Activated CD8-positive, alpha-beta memory T cell treated with anti-CD3 and anti-CD28 coated beads, Interleukin-2, amount 50 U/mL, for 1 hour (primary cell): ENCODE measurements around the gene GCNA.
"Not testable (repeated sequence)": the region's sequence is repeated elsewhere in the genome, so short reads cannot be mapped to it uniquely, and the experiment has no call there.

ENCODE experiments used
- DNase-seq: peaks from one replicate; pipeline ENCODE4 v3.0.0-alpha.2; 2020; ENCODE audit errors: extremely low read depth

The GCNA gene

DNA sequence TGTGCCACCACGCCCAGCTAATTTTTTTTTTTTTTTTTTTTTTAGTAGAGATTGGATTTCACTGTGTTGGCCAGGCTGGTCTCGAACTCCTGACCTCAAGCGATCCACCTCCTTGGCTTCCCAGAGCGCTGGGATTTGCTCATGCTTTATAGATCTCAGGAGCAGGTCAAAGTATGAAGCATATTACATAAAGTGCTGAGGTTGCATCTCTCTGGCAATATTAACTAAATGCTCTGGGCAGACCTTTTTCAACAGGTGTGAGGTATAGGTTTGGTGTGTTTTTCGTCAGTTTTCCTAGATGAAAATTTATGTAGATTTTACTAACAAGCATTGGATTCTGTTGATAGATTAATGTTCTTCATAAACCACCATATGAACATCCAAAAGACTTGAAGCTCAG, 19.3 kb upstream of the GCNA start:
- DNase-seq = no peak

DNA sequence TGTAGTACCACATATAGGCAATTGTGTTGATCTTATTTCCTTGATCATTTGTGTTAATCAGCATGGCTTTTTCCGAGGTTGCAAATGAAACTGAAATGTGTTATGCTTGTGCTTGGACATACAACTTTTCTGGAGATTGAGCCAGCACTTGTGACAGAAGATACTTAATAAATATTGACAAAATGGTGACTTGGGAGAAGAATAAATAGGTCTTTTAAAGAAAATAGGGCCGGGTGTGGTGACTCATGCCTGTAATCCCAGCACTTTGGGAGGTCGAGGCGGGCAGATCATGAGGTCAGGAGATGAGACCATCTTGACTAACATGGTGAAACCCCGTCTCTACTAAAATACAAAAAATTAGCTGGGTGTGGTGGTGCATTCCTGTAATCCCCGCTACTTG, 18.5 kb upstream of the GCNA start:
- not testable (repeated sequence) for DNase-seq

DNA sequence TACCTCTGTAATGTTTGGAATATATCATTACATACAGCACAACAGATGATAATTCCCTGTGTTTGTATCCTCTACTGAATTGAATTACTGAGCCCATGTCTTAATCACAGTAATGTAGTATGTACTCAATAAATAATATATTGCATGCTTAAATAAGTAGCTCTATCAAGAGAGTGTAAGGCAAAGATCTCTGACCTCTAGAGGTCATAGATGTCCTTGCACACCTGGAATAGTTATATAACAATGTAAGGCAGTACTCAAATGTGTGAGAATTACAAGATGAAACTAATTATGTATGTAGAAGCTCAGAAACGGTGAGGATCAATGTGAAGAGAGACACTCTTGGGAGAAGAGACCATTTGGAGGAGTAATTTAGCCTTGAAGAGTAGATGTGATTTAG, 14.3 kb upstream of the GCNA start:
- DNase-seq = no peak

DNA sequence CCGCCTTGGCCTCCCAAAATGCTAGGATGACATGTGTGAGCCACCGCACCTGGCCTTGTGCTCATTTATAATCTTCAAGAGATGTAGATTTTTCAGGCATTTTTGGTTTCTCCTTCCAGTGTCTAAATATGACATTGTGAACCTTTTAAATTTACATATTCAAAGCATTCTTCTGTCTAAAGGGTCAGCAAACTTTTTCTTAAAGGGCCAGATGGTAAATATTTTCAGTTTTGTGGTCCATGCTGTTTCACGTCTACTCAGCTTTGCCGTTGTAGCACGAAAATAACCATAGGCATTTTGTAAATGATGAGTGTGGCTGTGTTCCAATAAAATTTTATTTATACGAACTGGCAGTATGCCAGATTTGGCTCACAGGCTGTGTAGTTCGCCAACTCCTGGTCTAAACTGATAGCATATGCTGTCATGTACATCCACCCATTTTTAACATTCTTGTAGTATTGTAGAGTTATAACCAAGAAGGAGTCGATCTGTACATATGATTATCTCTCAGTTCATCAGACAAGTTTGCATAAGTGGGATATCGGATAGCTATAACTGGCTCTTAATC, 12.7 kb upstream of the GCNA start:
- no peak for DNase-seq

DNA sequence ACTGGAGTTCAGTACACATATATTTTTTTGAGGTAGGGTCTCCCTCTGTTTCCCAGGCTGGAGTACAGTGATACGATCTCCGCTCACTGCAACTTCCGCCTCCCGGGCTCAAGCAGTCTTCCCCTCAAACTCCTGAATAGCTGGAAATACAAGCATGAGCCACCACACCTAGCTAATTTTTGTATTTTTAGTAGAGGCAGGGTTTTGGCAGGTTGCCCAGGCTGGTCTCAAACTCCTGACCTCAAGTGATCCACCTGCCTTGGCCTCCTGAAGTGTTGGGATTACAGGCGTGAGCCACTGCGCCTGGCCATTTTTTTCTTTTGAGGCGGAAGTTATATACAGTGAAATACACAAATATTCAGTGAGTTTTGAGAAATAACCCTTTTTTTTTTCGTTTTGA, 6.8 kb upstream of the GCNA start:
- not testable (repeated sequence) for DNase-seq

DNA sequence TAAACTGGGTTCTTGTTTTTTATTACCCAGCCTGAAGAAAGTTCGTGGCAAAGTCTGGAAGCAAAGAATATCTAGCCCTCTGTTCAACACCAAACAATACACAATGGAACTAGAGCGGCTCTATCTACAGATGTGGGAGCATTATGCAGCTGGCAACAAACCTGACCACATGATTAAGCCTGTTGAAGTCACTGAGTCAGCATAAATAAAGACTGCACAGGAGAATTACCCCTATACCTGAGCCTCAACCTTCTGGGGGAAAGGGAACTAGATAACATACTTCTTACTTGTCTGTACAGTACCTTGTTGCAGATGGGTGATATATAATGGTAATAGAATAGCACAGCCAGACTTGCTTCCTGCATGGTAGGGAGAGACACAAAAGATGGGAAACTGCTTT, 4.6 kb upstream of the GCNA start:
- DNase-seq = no peak

DNA sequence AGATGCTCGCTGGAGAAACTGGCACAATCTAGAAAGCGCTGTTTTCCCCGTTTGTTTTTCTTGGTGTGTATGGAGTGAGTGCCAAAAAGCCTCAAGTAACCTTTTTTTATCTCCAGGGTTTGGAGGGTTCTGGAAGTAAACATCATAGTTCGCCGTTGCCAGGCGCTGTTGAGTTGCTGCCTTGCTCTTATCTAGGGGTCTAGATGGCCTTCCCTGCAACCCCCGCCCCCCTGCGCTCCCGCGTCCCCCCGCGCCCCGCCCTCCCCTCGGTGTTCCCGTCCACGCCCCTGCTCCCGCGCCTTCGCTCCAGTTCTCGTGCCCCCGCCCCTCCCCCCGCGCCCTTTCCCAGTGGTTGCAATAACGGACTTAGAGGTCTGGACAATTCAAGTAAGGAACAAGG, 555 bp upstream of the GCNA start:
- DNase-seq = no peak

DNA sequence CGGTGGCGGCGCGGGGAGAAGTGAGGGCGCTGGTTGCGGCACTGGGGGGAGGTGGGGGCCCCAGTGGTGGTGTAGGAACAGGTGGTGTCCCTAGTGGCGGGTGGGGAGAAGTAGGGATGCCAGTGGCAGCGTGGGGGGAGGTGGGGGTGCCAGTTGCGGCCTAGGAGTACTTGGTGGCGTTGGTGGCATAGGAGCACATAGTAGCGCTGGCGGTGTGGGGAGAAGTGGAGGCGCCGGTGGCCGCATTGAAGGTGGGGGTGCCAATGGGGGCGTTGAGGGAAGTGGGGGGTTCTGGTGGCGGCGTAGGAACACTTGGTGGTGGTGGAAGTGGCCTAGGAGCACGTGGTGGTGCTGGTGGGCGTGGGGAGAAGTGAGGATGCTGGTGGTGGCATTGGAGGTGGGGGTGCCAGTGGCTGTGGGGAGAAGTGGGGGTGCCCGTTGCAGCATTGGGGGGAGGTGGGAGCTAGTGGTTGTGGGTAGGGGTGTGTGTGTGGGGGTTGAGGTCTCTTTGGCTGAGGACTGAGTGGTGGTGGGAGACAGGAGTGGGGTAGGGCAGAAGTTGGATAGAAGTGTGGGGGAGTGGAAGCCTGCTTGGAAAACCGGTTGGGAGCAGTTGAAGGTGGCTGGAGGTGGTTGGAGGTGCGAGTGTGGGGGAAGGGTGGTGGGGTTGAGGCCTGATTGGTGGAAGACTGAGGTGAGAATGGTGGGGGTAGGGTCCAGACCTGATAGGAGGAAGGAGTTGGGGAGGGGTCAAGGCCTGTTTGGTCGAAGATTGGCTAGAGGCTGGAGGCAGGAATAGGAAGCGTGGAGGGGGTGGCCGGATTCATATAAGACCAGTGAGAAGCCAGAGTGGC, 1.1 kb downstream of the GCNA start:
- DNase-seq = no peak

DNA sequence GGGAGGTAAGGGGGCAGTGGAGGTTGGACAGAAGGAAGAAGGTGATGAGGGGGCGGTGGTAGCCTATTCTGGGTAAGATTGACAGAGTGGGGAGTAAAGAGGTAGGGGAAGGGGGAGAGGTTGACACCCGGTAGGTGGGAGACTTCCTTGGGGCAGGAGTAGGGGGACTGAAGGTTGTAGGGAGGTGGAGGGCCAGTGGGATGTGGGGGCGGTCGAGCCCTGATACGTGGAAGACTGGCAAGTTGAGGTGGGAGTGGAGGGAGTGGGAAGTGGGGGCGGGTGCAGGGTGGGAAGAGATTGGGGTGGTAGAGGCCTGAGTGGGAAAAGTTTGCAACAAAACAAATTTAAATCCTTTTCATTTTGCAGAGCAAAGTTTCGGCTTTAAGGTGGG, 1.7 kb downstream of the GCNA start:
- DNase-seq = no peak

DNA sequence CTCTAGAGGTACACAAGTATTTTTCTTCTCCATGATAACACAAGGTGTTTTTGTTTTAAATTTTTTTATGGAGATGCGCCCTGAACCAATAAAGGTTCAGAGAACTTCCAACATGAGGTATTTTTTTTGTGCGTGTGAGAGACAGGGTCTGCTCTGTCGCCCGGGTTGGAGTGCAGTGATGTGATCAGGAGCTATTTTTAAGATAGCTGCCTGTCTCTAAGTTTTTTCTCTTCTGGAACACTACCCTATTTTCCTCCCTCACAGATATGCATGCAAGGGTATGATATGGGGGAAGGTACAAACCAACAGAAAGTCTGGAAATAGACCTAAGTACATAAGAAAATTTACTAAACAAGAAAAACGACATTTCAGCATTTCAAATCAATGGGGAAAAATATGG, 3.0 kb downstream of the GCNA start:
- no peak for DNase-seq

DNA sequence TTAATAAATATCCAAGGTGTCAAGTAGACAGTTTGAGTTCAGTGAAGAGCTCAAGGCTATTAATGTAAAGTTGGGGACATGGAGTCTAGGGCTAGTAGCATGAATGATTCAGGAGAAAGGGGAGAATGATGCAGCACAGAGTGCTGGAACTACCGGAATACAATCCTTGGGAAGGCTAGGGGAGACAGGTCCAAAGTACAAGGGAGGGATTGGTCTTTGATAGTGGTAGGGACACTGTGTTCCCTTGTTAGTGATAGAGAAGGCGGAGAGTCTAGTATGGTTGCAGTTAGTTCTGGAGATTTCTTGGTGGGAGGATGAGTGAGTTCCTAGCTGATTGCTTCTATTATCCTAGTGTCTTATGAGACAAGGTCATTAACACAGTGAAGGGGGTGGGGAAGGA, 8.7 kb downstream of the GCNA start:
- DNase-seq = no peak

DNA sequence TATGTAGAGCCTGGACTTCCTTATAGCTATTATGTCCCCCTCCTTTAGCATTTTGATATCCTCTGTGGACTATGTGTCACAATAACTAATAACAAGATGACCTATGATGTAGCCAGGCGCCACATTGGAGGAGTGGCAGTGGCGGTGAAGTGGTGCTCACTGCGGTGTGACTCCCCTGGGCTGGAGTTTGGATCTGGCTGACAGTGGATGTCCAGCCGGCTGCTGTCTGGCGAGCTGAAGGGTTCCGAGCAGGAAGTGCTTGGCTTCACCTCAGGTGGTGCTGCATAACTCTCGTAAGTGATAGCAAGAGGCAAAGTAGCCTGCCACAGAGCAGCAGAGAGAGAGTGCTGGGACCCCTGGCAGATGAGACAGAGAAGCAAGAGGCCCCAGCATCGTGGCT, 15.0 kb downstream of the GCNA start:
- not testable (repeated sequence) for DNase-seq

DNA sequence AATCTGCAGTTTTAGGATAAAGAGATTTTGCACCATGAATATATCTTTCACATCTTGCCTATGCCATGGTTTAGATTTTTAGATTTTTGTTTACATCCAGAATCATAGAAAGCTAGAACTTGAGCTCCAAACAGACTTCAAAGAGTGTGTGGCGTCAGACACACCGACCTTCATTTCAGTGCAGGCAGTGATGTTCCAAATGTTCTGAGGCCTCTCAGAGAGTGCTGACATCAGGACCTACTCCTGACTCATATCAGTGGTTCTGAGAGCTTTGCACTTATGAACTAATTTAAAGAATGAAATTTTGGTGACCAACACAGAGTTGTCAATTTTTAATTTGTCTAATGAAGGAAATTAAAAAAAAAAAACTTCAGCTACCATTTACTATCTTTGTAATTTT, 21.7 kb downstream of the GCNA start:
- DNase-seq = no peak

DNA sequence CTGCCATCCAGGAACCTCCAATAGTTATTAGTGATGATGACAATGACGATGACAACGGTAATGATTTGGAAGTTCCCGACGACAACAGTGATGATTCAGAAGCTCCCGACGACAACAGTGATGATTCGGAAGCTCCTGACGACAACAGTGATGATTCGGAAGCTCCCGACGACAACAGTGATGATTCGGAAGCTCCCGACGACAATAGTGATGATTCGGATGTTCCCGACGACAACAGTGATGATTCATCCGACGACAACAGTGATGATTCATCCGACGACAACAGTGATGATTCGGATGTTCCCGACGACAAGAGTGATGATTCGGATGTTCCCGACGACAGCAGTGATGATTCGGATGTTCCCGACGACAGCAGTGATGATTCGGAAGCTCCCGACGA, 25.4 kb downstream of the GCNA start:
- DNase-seq = no peak

DNA sequence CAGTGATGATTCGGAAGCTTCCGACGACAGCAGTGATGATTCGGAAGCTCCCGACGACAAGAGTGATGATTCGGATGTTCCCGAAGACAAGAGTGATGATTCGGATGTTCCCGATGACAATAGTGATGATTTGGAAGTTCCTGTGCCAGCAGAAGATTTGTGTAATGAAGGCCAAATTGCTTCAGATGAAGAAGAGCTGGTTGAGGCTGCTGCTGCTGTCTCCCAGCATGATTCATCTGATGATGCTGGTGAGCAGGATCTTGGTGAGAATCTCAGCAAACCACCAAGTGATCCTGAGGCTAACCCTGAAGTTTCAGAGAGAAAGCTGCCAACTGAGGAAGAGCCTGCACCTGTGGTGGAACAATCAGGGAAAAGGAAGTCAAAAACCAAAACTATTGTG, 25.9 kb downstream of the GCNA start:
- DNase-seq = no peak

DNA sequence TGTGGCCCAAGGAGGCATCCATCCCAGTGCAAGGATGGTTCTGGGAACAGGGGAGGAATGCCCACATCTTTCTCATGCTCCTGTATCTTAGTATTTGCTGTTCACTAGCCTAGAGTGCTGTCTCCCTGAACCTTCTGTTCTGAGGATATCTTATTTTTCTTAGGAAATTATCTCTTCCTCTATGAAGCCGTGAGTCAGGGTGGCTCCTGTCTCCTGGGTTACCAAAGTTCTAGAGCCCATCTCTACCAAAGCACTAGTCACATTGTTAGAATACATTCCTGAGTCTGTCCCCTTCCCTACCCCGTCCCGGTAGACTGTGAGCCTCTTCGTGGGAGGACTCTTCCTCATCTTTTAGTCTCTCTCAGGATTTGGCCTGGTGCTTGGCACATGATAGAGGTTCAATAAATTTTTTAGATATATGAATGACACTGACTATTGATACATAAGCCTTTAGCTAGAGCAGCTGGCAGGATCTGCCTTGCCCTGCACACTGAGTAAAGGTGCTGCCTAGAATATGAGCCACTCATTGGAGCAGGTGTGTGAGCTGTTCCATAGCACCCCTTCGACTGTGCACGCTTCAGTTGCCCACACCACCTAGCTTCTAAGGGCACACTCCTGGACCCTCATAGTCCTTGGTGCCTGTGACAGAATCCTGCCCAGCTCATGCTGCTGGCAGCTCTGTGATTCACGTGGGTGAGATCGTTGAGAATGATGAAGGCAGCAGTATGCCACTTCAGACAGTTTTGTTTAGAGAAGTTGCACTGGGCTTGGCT, 26.7 kb downstream of the GCNA start:
- no peak for DNase-seq

DNA sequence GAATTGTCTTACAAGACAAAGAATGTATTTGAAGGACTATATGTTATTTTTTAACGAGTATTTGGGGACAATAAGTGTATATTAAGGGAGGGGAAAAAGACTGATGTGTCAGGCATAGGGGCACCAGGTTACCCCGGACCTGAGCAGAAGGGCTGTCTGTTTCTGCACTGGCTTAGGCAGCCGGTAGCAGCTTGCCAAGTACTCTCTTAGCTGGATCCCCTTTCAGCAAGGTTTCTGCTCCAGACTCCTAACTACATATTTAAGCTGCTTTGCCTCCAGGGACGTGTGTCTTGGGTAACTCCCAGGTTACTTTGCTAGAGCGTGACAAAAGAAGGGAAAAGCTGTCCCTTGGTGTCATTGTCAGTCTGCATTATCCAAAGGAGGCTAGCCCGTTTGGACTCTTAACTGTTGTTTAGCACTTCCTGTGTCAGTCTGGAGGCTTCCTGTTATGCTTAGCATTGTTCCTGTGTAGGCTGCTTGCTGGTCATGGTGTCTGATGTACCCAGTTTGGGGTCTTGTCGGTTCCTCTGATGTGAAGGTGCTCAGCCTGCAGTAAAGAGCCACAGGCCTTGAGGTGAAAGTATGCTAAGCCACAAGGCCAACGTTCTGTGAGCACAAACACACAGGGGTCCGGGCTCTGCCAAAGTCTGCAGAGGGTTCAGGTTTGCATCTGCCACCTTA, 28.4 kb downstream of the GCNA start:
- no peak for DNase-seq

DNA sequence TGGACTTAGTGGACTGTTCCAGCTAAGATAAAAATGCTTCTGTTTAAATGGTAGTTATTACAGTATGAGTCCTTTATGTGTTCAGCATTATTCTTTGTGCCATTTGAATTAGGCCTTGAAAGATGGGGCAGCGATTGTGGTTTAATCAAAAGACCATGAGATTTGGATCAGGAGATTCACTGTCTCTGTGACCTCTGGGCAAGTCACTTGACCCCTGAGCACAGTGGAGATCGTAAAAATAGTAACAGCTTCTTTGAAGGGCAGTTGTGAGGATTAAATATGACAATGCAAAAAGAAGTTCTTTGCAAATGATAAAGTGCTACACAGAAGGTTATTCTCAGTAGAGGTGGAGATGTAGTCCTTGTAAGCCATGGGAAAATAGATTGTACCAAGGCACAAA, 29.3 kb downstream of the GCNA start:
- DNase-seq = no peak

DNA sequence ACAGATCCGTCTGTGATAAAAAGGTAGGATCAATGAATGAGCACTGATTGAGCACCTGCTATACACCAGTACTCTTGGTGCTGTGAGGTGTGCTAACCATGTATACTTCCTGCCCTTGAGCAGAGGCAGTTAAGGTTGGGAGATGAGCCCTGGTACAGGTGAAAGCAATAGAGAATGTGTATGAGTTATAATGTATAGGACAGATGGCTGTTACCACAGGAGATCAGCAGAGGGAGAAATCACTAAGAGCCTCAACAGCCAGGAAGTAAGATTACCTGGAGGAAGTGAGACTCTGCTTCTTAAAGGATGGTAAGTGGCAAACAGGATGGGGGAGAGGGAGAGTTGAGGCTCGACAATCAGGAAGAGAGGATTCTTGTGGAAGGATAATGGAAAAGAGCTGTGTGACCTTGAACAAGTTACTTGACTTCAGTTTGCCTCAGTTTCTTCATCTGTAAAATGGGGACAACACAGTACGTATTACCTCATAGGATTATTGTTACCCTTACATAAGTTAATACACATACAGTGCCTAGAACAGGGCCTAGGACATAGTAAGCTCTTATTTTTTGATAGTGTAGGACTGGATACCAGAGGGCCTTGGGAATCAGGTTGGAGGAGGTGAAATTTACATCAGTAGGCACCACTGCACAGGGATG, 31.0 kb downstream of the GCNA start:
- no peak for DNase-seq

DNA sequence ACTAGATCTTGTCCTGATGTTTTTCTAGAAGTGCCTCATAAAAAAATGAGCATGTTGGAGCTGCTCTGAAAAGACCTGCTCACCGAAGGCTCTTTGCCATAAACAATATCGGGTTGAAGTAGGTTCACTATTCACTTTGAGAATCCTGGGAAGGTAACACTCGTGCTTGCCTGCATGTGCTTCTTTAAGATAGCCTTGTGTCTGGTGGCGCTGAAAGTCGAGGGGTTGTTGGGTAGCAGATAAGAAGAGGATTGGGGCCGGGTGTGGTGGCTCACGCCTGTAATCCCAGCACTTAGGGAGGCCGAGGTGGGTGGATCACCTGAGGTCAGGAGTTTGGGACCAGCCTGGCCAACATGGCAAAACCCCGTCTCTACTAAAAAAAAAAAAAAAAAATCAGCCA, 33.5 kb downstream of the GCNA start:
- not testable (repeated sequence) for DNase-seq

DNA sequence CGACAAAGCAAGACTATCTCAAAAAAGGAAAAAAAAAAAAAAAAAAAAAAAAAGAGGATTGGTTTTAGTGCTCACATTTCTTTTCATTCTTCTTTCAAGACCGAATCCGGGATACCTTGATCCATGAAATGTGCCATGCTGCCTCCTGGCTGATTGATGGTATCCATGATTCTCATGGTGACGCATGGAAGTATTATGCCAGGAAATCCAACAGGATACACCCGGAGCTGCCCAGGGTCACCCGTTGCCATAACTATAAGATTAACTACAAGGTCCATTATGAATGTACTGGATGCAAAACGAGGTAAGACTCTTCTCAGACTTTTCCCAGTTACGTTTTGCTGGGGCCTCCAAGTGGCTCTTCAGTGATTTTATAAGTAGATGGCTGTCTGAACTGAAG, 34.0 kb downstream of the GCNA start:
- DNase-seq = no peak

DNA sequence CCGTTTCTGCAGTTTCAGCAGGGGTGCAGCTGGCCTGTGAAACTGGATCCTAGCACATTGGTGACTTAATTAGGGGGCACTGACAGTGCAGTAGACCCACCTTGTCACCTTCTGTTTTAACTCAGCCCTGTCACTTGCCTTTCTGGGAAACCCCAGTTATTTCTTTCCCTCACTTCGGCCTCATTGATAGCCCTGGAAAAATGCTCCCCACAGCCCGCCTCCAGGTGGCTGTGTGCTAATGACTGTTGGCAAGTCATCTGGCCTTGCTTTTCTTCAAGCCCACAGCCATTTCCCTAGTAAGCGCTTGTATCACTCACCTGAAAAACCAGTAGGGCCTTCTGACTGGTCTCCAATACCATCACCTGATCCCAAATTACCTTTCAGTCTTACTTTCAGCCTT, 36.8 kb downstream of the GCNA start:
- no peak for DNase-seq
